NCI-H510A treated with DMSO at 0.1 percent for 48 hours (cell line): ENCODE measurements around the gene ITPA.
A peak's percentile ranks its signal among the peaks of the same experiment; 100 is the strongest.

Experiments used
- DNase-seq: peaks from one replicate; lab custom pipeline; 2025; lab: John Stamatoyannopoulos, UW

Gene ITPA

GRCh38 chr20:3227936-3228749 is 18.8 kb downstream of the ITPA start:
- no peak for DNase-seq

- no peak for DNase-seq
Observed at GRCh38 chr20:3228750-3229032, 19.4 kb downstream of the ITPA start.

- no peak for DNase-seq
Observed at GRCh38 chr20:3229158-3229557, 19.9 kb downstream of the ITPA start.

- DNase-seq, result no peak
Observed at GRCh38 chr20:3229798-3230197, 20.5 kb downstream of the ITPA start.

GRCh38 chr20:3231116-3231515 is 21.8 kb downstream of the ITPA start:
- DNase-seq, result no peak

- DNase-seq, result no peak
Observed at GRCh38 chr20:3231889-3232588, 22.7 kb downstream of the ITPA start.

- DNase-seq, result no peak
Observed at GRCh38 chr20:3233131-3233990, 24.1 kb downstream of the ITPA start.

- no peak for DNase-seq
Observed at GRCh38 chr20:3233991-3234498, 24.7 kb downstream of the ITPA start.

- DNase-seq, result no peak
Observed at GRCh38 chr20:3235666-3236324, 26.5 kb downstream of the ITPA start.

GRCh38 chr20:3237011-3237957 is 28.0 kb downstream of the ITPA start:
- DNase-seq, result no peak

GRCh38 chr20:3237958-3238615 is 28.8 kb downstream of the ITPA start:
- DNase-seq, result no peak

- DNase-seq, result peak; percentile 18
Observed at GRCh38 chr20:3238616-3239025, 29.3 kb downstream of the ITPA start.

GRCh38 chr20:3239026-3239866 is 29.9 kb downstream of the ITPA start, which contains the start of gene SLC4A11:
Gene SLC4A11 (minus strand): TSS chr20:3239190. CDS start chr20:3239137, 53 bp downstream.
- peak; percentile 83 for DNase-seq

- DNase-seq, result no peak
Observed at GRCh38 chr20:3239867-3240775, 30.8 kb downstream of the ITPA start.

GRCh38 chr20:3240776-3241363 is 31.6 kb downstream of the ITPA start:
- DNase-seq, result no peak

- no peak for DNase-seq
Observed at GRCh38 chr20:3242172-3242692, 32.9 kb downstream of the ITPA start.

GRCh38 chr20:3243718-3244358 is 34.5 kb downstream of the ITPA start:
- DNase-seq, result peak; percentile 12
